Skin epidermis (tissue), 12 donors: ENCODE results near the gene FAT2.

Experiments used
- H3K27ac ChIP-seq, 21 experiments: fragments of 200-600 bp; sonication (generic) in 11 of 21; one replicate each; pipeline ENCODE4 v1.5.0; 2020; ENCODE audit warnings: mild to moderate bottlenecking in 3 of 21, inconsistent platforms in 2 of 21, moderate library complexity in 2 of 21
- H3K4me3 ChIP-seq, 7 experiments: fragments of 200-600 bp; sonication (generic) in 2 of 7; one replicate each; pipeline ENCODE4 v1.5.0; 2020; ENCODE audit warnings: inconsistent platforms in 2 of 7, mild to moderate bottlenecking in 2 of 7, moderate library complexity in 1 of 7

Gene FAT2, protein sequence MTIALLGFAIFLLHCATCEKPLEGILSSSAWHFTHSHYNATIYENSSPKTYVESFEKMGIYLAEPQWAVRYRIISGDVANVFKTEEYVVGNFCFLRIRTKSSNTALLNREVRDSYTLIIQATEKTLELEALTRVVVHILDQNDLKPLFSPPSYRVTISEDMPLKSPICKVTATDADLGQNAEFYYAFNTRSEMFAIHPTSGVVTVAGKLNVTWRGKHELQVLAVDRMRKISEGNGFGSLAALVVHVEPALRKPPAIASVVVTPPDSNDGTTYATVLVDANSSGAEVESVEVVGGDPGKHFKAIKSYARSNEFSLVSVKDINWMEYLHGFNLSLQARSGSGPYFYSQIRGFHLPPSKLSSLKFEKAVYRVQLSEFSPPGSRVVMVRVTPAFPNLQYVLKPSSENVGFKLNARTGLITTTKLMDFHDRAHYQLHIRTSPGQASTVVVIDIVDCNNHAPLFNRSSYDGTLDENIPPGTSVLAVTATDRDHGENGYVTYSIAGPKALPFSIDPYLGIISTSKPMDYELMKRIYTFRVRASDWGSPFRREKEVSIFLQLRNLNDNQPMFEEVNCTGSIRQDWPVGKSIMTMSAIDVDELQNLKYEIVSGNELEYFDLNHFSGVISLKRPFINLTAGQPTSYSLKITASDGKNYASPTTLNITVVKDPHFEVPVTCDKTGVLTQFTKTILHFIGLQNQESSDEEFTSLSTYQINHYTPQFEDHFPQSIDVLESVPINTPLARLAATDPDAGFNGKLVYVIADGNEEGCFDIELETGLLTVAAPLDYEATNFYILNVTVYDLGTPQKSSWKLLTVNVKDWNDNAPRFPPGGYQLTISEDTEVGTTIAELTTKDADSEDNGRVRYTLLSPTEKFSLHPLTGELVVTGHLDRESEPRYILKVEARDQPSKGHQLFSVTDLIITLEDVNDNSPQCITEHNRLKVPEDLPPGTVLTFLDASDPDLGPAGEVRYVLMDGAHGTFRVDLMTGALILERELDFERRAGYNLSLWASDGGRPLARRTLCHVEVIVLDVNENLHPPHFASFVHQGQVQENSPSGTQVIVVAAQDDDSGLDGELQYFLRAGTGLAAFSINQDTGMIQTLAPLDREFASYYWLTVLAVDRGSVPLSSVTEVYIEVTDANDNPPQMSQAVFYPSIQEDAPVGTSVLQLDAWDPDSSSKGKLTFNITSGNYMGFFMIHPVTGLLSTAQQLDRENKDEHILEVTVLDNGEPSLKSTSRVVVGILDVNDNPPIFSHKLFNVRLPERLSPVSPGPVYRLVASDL (N-terminal part only)

DNA sequence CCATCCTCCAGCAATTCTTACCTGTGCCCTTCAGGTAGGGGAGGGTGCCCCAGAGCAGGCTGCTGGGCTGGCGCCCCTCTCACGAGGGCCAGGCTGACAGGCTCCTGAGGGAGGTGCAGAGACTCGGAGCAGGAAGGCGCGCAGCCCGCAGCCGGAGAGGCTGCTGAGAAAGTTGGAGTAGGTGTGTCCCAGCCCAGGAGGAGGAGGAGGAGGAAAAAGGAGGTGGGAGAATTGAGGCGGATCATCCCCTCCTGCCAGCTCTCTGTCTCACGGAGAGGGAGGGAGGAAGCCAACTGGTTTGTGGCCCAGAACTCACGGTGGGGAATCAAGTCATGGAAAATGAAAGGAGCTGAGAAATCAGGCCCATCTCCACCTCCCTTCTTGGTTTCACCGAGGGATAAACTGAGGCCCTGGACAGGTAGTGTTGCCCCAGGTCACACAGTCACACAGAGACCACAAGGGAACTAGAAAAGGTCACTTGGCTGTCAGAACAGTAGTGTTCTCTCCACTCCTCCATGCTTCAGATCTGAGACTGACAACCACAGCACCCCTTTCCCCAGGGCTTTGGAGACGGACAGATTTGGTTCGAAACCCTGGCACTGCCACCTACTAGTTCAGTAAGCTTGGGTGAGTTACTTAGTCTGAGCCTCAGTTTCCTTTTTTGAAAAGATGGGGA lies at the start of gene FAT2:
Gene FAT2, minus strand, starts transcription at position 188 of the 676 bp plus-strand sequence. CDS start 22,400 bp downstream, outside the sequence.
- H3K4me3 ChIP-seq, result peak within 1 kb of the TSS; percentile 31 to 55 (median 39)

DNA sequence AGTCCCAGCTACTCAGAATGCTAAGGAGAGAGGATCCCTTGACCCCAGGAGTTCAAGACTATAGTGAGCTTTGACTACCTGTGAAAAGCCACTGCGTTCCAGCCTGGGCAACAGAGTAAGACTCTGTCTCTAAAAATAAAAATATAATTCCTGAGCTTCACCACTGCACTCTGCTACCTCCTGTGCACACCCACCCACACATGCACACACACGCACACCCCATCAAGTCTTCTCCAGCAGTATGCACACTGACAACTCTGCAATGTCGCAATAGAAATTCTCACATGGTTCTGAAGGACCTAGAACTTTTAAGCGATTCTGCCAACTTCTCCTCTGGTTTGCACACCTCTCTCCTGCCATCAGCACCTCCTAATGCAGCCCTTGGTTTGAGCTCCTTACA lies 47.5 kb upstream of the FAT2 start:
- peak overlapping the region in 7 of 21 experiments; percentile 6 to 72 (median 38) for H3K27ac ChIP-seq
- H3K4me3 ChIP-seq, result no peak overlapping the region

More for the DNA sequence above, at the start of gene FAT2:
- H3K27ac ChIP-seq, result peak within 1 kb of the TSS in 20 of 21 experiments; percentile 6 to 84 (median 65)

DNA sequence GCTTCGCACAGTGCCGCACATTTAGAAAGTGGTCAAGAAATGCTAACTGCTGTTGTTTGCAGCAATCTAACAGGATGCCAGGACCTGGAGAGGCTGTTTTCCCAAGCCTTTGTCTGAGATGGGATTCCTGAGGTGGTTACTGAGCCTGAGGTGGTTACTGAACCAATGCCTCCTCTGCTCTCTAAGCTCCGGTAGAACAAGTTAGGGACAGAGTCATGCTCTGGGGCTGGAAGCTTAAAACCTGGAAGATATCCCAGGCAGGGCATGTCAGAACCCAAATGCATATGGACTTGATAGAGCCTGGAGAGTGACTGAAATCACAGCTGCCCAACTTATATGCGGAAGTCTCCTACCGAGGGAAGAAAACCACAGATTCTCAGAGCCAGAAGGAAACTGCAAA lies 46.5 kb upstream of the FAT2 start:
- peak overlapping the region in 9 of 21 experiments; percentile 11 to 72 (median 31) for H3K27ac ChIP-seq
- no peak overlapping the region for H3K4me3 ChIP-seq

DNA sequence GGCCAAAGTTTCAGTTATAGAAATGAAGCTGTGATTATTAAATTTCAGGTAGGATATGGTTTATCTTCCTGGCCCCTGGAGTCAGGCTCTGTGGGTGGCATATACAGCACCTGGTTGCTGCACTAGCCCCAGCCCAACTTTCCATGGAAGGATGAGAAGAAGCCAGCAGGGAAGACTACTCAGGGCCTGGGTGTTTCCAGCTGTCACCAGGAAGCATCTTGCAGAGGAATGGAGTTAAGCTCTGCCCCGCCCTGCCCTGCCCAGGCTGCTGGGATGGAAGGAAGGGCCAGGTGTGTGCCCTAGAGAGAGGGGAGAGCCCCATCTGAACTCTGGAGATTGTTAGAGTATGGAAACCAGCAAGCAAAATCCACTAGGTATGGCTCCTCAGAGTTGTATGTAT lies 42.8 kb upstream of the FAT2 start:
- Histone ChIP-seq H3K27ac (peak overlapping the region in 2 of 21 experiments; percentile 59 to 64), H3K4me3 (no peak overlapping the region)

DNA sequence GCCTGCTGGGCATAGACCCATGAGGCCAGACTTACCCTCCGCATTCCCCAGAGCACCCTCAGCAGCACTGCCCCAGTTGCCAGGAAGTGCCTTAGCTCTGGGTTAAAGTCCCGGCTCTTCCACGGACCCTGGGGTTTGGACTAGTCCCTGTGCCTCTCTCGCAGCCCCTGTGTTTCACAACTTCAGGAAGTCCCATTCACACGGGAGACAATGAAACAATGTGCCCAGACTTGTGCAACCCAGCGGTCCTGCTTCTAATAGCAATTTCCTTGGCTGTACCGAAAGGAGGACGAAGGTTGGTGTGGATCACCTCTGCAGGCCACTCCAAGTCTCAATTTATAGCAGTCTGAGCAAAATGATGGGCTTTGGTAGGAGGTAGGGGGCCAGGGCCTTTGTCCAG lies 41.8 kb upstream of the FAT2 start:
- peak overlapping the region in 8 of 21 experiments; percentile 3 to 64 (median 38) for H3K27ac ChIP-seq
- H3K4me3 ChIP-seq, result peak overlapping the region in 1 of 7 experiments; percentile 18

DNA sequence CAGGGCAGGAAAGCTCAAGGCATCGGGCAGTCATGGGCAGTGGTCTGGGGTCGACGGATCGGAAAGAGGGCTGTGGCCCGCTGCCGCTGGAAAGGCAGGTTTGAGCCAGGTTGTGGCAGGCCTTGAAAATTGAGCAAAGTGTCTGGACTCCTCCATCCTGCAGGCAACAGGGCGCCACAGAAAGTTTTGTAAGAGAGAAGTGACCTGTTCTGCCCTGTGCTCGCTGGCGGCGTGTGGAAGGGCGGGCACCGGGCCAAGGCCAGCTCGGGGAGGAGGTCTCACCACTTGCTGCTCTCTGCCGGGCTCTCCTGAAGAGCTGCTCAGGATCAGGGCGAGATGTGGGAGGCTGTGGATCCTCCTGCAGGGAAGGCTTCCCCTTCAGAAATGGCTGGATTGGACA lies 41.4 kb upstream of the FAT2 start:
- Histone ChIP-seq H3K4me3 (peak overlapping the region in 1 of 7 experiments; percentile 18), H3K27ac (peak overlapping the region in 8 of 21 experiments; percentile 3 to 64 (median 38))

DNA sequence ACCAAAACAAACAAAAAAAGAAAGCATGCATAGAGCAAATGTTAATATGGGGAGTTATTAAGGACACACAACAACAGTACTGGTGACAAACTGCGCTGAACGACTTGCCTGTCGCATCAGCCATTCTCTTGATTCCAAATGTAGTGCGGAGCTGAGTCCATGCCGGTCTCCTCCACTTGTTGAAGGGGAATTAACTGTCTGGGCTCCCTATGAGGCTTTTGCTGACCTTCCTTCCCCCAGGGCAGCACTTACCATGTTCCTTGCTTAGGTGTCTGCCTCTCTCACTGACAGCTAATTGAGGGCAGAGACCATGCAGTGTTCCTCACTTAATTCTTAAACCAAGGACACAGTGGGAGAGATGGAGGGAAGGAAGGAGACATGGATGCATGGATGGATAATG lies 40.8 kb upstream of the FAT2 start:
- Histone ChIP-seq H3K4me3 (no peak overlapping the region), H3K27ac (peak overlapping the region in 1 of 21 experiments; percentile 63)

DNA sequence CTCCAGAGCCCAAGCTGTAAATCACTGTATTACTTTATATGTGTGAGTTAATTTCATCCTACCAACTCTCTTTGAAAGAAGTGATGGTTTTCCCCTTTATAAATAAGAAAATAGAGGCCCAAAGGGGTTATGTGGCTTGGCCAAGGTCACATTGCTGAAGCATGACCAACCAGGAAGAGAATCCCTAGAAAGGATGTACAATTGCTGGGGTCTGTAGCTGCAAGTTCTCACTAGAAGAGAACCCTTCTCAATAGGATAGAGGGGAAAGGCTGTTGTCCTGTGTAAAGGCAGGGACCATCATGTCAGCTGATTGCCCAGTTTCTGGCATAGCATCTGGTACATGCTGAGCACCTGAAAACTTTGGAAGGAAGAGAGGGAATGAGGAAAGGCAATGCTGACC lies 39.0 kb upstream of the FAT2 start:
- no peak overlapping the region for H3K27ac ChIP-seq
- H3K4me3 ChIP-seq, result no peak overlapping the region

DNA sequence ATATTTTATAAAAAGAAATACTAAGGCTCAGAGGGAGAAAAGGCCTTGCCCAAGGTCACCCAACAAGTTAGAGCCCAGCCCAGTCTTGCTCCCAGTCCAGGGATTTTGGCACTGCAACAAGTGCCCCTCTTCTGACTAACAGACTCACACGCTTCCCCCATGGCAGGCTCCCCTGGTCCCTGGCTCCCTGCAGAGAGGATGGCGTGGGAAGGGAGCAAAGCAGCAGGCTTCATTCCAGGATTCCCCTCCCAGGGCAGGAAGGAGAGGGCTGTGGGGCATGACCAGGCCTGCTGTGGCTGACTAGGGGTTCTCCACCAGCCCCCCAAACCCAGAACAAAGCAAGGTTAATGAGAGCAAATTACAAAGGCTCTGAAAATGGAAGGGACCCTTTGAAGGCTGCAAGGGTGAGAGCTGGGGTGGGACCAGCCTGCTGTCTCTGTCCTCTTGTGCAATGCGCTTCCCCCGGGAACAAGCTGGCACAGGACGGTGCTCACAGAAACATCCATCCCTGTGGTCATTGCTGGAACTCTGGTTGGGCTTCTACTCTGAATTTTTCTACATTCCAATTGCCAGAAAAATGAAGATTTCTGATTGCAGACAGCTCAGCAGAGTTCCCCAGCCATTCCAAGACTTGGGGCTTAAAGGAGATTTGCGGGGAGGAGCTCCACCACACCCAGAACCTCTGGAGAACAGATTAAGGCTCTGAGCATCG lies 37.1 kb upstream of the FAT2 start:
- Histone ChIP-seq H3K27ac (peak overlapping the region in 16 of 21 experiments; percentile 14 to 76 (median 44)), H3K4me3 (no peak overlapping the region)

DNA sequence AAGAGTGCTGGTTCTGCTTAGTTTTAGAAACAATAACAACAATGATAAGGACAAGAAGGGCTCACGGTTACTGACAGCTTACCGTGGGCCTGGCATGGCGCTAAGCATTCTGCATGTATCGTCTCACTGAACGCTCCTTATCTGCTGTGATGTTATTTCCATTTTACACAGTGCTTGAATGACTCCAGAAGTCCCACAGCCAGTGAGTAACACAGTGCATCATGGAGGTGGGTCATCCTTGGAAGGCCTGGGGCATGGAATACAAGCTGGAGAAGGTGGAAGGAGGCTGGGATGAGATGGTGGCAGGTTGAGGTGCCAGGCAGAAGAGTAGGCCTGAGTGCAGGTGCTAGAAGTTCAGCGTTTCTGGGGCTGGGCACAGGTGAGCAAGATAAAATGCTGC lies 36.5 kb upstream of the FAT2 start:
- Histone ChIP-seq H3K27ac (peak overlapping the region in 13 of 21 experiments; percentile 14 to 76 (median 56)), H3K4me3 (no peak overlapping the region)

DNA sequence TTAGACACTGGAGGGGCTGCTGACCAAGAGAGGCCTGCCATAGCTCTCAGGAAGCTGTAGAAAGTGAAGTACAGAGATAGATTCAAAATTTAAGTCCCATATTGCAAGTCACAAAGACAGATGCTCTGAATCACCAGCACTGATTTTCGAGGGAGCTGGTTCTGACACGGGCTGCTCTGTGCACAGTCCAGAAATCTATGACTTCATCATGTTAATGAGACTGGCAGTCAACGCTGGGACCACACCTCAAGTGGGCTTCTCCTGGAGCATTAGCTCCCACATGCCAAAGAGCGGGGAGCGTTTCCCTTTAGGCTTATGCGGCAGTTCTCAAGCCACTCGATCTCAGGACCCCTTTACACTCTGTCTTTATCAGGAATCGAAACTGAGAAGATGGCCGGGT lies 34.2 kb upstream of the FAT2 start:
- Histone ChIP-seq H3K27ac (no peak overlapping the region), H3K4me3 (no peak overlapping the region)

DNA sequence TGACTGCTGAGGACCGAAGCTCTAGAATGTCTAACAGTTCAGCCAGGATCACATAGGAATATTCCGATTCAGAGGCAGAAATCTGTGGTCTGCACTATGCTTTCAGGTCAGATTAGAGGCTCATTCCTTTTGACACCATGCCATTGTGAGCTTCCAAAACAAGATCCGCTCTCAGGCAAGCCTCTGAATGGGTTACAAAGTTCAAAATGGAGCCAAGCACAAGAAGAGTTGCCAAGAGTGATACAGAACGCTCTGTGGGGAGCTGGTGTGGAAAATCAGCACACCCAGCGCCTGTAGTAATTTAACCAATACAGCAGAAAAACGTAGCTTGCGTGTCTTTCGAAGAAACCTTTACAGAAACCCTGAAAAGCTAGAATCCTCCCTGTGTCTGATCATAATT lies 33.3 kb upstream of the FAT2 start:
- peak overlapping the region in 1 of 21 experiments; percentile 24 for H3K27ac ChIP-seq
- H3K4me3 ChIP-seq, result no peak overlapping the region

DNA sequence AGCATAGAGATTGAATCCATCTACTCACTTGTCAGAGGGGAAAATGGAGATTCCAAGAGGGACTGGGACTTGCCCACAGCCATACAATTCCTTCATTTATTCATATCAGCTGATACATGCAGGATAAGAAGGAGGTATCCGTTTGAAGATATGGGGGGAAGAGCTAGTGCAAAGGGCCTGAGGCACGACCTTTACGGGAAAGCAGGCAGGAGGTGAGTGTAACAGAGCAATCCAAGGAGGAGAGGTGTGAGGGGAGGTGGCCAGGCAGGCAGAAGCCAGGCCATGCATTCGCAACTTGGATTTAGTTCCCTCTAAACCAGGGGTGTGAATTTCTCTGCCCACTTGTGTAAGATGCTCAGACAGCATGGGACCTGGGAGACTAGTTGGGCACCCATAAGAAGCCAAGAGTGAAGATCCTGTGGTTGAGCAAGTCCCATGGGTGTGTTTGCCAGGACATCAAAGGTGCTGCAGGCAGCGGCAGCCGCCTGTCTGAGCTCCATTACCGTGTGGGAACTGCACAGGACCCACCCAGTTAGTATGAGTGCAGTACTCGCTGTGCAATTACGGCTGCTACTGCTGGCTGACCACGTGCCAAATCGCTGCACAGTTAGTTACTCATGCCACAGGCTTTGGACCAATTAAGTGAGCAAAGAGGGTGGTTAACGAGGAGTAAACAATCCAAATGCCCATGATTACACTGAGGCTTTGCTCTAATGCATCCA lies 31.4 kb upstream of the FAT2 start:
- peak overlapping the region in 2 of 21 experiments; percentile 9 to 17 for H3K27ac ChIP-seq
- H3K4me3 ChIP-seq, result no peak overlapping the region

DNA sequence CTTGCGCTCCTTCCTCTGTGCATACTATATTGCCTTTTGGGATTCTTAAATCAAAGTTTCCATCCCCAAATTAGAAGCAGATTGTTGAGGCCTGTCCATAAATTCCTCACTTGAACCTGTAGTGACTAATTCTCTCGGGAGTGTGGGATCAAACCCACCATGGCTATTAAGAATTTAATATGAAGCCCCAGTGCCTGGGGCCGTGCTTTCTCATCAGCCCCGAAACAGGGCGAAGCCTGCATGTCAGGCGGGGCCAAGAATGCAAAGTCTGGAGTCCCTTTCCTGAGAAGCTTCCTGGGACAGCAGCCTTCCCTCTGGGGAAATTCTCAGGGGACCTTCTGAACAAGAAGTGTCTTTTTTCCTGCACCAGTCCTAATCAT lies 29.3 kb upstream of the FAT2 start:
- Histone ChIP-seq H3K4me3 (no peak overlapping the region), H3K27ac (peak overlapping the region in 14 of 21 experiments; percentile 36 to 88 (median 64))

DNA sequence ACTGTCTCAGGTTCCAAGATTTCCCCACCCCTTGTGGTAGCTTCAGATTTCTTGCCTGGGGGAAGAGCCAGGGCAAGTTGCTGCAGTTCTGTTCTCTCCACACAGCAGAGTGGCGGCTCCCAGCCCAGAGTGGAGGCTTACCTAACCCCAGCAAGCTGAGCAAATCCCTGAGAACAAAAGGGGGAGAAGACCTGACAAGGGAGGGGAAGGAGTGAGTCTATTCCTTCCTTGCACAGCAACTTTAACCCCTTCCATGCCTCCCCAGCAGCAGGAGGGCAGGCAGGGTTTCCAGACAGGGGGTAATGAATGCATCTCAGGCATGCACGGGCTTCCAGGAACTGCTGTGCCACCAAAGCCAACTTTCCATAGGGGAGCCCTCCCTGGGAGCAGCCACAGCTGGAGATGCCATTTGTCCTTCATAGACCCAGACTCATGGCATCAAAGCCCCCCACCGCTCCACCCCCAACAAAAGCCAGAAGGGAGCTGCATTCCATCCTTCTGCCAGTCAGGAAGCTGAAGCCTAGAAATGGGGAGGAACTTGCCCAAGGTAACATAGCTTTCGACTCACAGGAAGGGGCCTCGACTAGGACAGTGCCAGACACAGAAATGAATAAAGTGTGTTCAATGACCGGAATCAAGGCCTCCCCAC lies 28.8 kb upstream of the FAT2 start:
- peak overlapping the region in 13 of 21 experiments; percentile 37 to 88 (median 65) for H3K27ac ChIP-seq
- H3K4me3 ChIP-seq, result no peak overlapping the region

DNA sequence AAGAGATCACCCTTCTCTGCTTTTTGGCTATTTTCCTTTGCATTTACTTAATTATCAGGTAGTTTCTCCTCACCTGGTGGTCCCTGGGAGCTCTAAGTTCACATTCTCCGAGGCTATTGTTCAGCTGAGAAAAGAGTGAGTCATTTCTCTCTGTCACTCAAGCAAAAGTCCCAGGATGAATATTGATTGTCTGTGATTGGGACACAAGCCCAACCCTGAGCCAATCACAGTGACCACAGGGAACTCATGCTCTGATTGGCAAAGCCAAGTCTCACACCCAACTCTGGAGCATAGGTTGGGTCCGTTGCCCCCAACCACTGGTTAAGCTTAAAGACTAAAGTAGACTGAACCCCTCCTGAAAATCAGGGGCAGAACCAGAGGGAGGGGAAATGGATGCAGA lies 27.8 kb upstream of the FAT2 start:
- peak overlapping the region in 12 of 21 experiments; percentile 6 to 88 (median 58) for H3K27ac ChIP-seq
- no peak overlapping the region for H3K4me3 ChIP-seq
